Ramos (cell line): ENCODE data around the gene MYBBP1A.

ENCODE experiments used
- in situ Hi-C: fragments of 300-500 bp; cut with MboI; formaldehyde crosslinking; loops from one replicate; pipeline ENCODE4 v1.14.3; 2022; ENCODE audit warnings: low sequenced_read_pairs; ENCODE audit not compliant: unreplicated experiment

MYBBP1A gene

GRCh38 chr17:4554441-4554996, 665 bp downstream of the MYBBP1A start:
- in situ Hi-C loops = no loop called here

DNA sequence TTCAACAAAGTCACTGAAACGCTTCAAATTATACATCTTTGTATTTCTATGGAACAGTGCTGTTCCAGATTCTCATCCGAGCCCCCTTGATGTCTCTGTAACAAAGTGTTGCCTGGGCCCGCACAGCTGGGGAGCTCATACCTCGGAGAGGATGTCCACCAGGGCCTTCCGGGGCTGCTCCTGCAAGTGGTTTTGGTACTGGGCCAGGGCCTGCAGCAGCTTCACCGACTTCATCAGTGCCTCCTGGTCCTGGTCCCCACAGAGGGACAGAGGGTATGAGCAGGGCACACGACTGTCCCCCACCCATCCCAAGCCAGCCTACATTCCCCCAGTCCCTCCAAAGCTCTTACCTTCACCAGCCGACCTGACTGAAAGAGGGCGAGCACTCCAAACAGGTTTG, 1.5 kb downstream of the MYBBP1A start:
- in situ Hi-C loops = no loop called here

DNA sequence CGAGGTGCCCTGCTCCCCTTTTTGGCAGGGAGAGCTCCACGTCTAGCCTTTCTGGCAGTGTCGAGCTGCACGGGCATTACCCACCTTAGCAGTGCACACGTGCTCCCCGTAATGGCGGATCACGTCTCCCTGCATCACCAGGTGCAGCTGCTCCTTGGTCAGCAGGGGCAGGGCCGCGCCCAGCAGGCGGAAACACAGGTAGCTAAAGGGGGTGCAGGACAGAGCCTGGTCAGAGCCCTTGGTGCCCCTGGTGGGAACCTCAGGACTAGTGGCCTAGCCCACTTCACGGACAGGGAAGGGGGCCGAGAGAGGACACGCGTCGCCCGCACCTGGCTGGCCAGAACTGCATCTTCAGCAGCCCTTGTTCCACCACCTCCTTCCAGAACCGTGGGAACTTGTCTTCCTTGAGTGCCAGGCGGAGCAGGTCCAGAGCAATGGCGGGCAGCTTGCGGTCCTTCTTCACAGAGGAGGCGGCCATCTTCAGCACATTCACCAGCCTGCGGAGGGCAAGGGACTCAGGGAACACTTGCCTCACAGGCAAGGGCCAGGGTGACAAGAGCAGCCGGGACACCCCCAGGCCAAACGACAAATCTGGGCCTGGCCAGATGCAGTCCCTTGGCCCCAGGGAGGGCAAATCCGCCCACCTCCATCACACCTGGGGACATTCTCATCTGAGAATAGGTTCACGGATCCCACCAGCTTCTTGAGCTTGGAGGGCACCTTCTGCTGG, 3.2 kb downstream of the MYBBP1A start:
- in situ Hi-C loops = no loop called here

DNA sequence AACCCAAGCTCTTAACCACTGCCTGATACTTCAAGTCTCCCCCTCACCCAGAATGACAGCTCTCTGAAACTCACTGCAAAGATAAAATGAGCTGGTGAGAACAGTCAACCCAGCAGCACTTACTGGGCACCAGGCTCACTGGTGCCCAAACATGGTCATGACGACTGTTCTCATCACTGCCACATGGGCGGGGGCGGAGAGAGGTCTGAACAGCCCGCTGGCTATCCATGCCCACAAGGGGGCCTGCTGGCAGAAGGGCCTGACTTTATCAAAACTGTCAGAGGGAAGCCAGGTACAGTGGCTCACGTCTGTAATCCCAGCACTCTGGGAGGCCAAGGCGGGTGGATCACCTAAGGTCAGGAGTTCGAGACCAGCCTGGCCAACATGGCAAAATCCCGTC, 4.0 kb downstream of the MYBBP1A start:
- in situ Hi-C loops = no loop called here

DNA sequence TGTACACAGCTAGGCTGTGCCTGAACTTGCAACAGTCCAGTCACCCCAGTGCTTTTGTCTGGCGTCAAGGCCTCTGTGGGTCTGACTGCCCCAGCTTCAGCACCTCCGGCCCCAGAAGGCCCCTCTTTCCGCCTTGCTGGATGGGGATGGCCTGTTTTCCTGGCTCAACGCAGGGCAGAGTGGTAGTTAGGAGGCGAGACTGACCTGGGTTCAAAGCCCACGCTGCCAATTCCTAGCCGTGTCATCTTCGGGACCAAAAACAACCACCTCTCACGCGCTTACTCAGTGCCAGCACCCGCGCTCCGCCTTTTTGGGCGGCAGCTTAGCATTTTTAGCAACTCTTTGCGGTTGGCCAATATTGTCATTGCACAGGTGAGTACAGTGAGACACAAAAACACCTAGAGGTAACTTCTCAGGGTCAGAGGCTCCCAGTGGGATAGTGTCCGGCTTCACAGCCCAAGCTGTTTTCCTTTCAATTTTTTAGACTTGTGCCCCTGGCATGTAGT, 4.6 kb downstream of the MYBBP1A start:
- in situ Hi-C loops = no loop called here

DNA sequence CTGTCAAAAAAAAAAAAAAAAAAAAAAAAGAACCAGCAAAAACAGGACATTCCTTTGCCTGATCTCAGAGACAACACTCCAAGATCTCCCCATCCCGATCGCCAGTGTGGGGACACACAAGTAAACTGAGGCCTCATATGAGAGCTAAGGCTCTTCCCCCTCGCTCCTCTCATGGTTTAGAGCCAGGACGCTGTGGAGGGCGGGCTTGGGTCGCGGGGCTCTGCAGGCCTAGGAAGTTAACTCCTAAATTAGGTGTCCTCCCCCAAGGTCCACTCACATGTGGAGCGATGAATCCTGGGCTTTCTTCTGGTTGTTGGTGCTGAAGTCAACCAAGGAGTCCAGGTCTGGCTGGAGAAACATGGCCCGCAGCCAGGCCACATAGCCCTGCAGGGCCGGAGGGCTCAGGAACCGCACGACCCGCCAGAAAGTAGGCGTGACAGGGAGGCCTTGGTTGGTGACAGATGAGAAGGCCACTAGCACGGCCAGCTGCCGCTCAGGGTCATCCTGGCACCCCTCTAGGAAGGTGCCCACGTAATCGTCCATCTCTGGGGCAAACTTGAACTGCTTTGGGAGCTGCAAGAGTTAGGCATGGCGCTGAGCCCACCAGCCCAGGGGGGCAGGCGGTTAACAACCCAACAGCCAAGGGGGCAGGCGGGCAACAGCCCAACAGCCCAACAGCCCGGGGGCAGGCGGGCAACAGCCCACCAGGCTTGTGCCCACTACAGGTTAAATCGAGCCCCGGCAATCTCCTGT, 5.2 kb downstream of the MYBBP1A start:
- in situ Hi-C loops = no loop called here

GRCh38 chr17:4548721-4549531, 6.3 kb downstream of the MYBBP1A start:
- in situ Hi-C loops = no loop called here

DNA sequence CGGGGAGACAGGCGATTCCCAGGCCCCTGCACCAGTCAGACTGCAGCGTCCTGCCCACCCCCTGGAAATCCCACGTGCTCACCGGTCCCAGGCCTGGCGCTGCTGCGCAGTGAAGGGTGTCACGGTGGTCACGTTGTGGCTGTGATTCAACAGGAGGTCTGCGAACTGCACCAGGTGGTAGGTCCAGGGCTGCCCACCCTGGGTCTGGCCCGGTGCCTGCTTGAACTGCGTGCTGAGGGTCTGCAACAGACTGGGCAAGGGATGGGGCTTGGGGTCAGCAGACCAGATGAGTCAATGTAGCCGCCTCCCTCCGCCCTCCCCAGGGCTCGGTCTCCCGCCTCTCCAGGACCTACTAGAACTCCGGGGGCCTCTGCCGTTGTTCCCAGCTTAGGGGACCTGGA, 7.1 kb downstream of the MYBBP1A start:
- in situ Hi-C loops = no loop called here

DNA sequence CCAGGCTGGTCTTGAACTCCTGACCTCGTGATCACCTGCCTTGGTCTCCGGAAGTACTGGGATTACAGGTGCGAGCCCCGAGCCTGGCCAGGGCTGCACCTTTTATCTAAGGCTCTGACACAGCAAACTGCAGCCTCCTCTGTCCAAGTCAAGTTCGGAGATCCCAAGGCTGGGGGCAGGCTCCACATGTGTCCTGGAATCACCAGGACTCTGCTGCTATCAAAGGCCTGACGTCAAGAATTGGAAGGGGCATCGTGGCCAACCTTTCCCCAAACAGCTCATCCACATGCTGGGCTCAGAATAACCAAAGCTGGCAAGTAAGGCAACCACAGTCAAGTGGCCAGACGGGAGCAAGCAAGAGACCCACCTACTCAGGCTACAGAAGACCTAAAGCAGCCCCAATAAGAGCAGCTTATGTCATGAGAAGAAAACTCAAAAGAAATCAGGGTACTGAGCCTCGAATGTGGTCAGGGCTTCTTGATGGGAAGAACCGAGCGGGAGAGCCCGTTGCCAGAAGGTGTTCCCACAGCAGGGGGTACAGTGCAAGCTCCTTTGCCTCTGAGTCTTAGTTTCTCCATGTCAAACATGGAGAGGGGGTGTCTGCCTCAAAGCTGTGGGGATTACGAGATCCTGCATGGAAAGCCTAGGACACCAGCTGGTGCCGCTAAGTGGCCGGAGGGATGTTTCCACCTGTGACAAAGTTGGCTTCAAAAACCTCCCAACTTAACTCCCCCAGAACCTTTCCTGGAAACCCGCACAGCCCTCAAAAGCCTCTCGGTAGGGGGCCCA, 7.9 kb downstream of the MYBBP1A start:
- in situ Hi-C loops = no loop called here

- in situ Hi-C loops = no loop called here
These were observed 9.8 kb downstream of the MYBBP1A start for GRCh38 chr17:4545217-4545951.

- in situ Hi-C loops = no loop called here
These were observed 10.3 kb downstream of the MYBBP1A start for GRCh38 chr17:4544951-4545216.

DNA sequence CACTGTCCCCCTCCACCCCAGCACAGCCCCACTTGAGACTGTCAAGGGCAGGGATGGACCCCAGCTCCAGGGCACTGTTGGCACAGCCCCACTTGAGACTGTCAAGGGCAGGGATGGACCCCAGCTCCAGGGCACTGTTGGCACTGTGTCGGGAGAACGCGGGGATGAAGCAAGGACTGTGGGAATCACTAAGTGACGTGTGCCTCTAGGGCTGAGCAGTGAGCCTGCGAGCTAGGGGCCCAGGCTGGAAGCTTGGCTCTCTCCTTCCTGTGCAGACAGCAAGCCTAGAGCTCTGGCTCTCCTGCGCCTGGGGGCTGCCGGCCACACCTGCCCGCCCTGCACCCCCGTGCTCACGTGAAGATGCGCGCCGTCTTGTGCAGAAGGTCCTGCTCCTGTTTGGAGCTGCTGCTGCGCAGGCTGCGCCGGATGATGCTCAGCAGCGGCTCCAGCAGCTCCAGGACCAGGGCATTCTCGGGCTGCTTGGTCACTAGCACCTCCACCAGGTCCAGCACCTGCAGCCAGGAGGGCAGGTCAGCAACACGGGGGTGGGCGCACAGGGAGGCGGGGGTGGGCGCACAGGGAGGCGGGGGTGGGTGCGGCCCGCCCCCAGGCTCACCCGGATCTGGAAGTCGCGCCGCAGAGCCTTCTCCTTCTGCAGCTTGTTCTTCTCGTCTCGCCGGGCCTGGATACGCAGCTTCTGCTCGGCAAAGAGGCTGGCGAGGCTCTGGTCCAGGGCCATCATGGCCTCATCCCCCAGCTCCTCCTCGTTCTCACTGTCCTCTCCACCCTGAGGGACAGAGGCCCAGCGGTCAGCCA, 10.8 kb downstream of the MYBBP1A start:
- in situ Hi-C loops = no loop called here

DNA sequence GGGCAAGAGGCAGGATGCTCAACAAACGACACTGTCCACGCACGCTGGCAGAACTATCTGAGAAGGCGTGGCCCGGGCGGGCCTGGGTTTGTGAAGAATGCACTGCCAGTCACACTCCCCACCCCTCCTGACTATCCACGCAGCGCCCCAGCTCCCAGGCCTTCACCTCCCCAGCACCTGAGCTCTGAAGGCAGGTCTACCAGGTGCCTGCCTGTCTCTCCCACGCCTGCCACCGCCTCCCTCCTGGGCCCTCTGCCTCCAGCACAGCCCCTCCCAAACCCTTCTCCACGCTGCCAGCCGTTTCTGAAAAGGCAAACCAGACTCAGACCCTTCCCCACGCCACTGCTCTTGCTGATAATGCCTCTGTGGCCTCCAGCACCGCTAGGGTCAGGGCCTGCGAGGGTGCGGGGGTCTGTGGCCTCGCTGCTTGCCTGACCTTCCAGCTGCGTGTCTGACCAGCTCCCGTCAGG, 11.6 kb downstream of the MYBBP1A start:
- in situ Hi-C loops = no loop called here

DNA sequence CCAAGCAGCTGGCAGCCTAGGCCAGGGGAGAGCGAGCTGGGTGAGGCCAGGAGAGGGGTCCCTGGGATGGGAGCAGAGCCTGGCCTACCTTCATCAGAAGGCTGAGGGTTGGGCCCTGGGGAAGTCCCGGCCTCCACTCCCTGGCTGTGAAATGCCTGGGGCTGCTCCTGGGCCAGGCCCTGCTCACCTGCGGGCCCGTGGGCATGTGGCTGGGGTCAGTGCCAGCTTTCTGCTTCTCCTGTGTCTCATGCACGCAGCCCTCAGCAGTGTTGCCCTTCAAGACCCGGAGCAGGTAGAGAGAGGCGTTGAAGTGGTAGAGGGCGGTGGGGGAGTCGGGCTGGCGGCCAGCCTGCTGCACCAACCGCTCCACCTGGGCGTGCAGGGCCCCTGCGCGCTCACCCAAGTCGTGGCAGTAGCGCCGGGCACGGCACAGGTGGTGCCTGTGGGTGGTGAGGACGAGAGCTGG, 12.4 kb downstream of the MYBBP1A start:
- in situ Hi-C loops = no loop called here

GRCh38 chr17:4542003-4542725, 13.0 kb downstream of the MYBBP1A start:
- in situ Hi-C loops = no loop called here

GRCh38 chr17:4541328-4542002, 13.7 kb downstream of the MYBBP1A start:
- in situ Hi-C loops = no loop called here

- in situ Hi-C loops = no loop called here
These were observed 14.4 kb downstream of the MYBBP1A start for GRCh38 chr17:4540687-4541327.
